Measurements from ENCODE around the gene FADS3. TPM values are rescaled to one million over a fixed set of nuclear protein-coding genes. Genes with fewer than 3 reads are reported as not detected.

The FADS3 gene
- total RNA-seq, result 22.6 and 97.4 TPM in 2 replicates

GRCh38 chr11:61891331-61892084, at the start of gene FADS3:
FADS3 (minus strand) TSS chr11:61891545; CDS start chr11:61891381, 164 bp downstream.

GRCh38 chr11:61917334-61918109, 26.2 kb upstream of the FADS3 start, which contains the start of gene RAB3IL1:
RAB3IL1 (minus strand) TSS chr11:61917566; CDS start chr11:61917367, 199 bp downstream.

GRCh38 chr11:61827571-61828378, 63.6 kb downstream of the FADS3 start, which contains the start of gene FADS2:
FADS2 (plus strand) TSS chr11:61828300; CDS start chr11:61828391, 91 bp downstream.

Other genes with a start within 250 kb of the FADS3 start
- under 0.01 and 0.96 TPM in 2 replicates for gene DAGLA, start 211.2 kb downstream of the FADS3 start, total RNA-seq
- under 0.01 and 0.72 TPM in 2 replicates for gene MYRF, start 138.9 kb downstream of the FADS3 start, total RNA-seq
- 30.8 and 38.4 TPM in 2 replicates for gene TMEM258, start 98.9 kb downstream of the FADS3 start, total RNA-seq
- gene FEN1, start 98.6 kb downstream of the FADS3 start, total RNA-seq, result 3.2 and 12.5 TPM in 2 replicates
- gene FADS1, start 74.5 kb downstream of the FADS3 start, total RNA-seq, result 40.2 and 79.7 TPM in 2 replicates
- gene FADS2, start 63.2 kb downstream of the FADS3 start, total RNA-seq, result 63.5 and 143 TPM in 2 replicates
- 1.1 and 1.9 TPM in 2 replicates for gene RAB3IL1, start 26.0 kb upstream of the FADS3 start, total RNA-seq
- gene BEST1, start 58.8 kb upstream of the FADS3 start, total RNA-seq, result 1.5 and 1.7 TPM in 2 replicates
- gene FTH1, start 76.1 kb upstream of the FADS3 start, total RNA-seq, result 1,587 and 1,777 TPM in 2 replicates
- 6.0 and 8.2 TPM in 2 replicates for gene INCENP, start 232.5 kb upstream of the FADS3 start, total RNA-seq